ENCODE results near the gene CPEB3.
"Not testable (repeated sequence)": the region's sequence is repeated elsewhere in the genome, so short reads cannot be mapped to it uniquely, and the experiment has no call there.

- TF ChIP-seq ARNT (IDR thresholded peaks at IDR 0.05); BHLHE40 (IDR thresholded peaks at IDR 0.05; ENCODE audit: borderline replicate concordance); NFRKB (IDR thresholded peaks at IDR 0.05); ZNF384 (IDR thresholded peaks at IDR 0.05); FOXM1 (IDR thresholded peaks at IDR 0.05; ENCODE audit: borderline replicate concordance); SUZ12 (IDR thresholded peaks at IDR 0.05); FOXK2 (IDR thresholded peaks at IDR 0.05); ELF4 (IDR thresholded peaks at IDR 0.05); PKNOX1 (IDR thresholded peaks at IDR 0.05); HDGF (IDR thresholded peaks at IDR 0.05; ENCODE audit: borderline replicate concordance); TARDBP (IDR thresholded peaks at IDR 0.05); FOXA1 (IDR thresholded peaks at IDR 0.05); L3MBTL2 (conservative IDR thresholded peaks at IDR 0.05); LEF1 (IDR thresholded peaks at IDR 0.05; ENCODE audit: borderline replicate concordance): not testable (repeated sequence)
Measured at GRCh38 chr10:92141147-92141546, 149.7 kb downstream of the CPEB3 start.
